Measurements from ENCODE around the gene SLC35A5. TPM values are rescaled to one million over a fixed set of nuclear protein-coding genes. Genes with fewer than 3 reads are reported as not detected.

The SLC35A5 gene
- total RNA-seq, 2 donors from 2014 or later: 39.9 to 43.2 TPM

GRCh38 chr3:112564940-112565305 is 3.1 kb downstream of the SLC35A5 start:
- H3K36me3 Mint-ChIP-seq (ENCODE audit: low read depth): peaks cover 19% of the 10 kb centered on the region
- no peak overlapping the region for H3K27ac ChIP-seq (ENCODE audit: low read depth, low read length)
- no peaks in the 10 kb centered on the region for H3K27me3 Mint-ChIP-seq (ENCODE audit: insufficient read depth)
- H3K4me3 Mint-ChIP-seq: no peak overlapping the region
- H3K4me1 ChIP-seq (ENCODE audit: control insufficient read depth, insufficient read depth, low read length): no peaks in the 10 kb centered on the region
- no peak overlapping the region for H3K4me3 ChIP-seq (ENCODE audit: low read length)
- no peak overlapping the region for H3K27ac Mint-ChIP-seq
- no peaks in the 10 kb centered on the region for H3K9me3 Mint-ChIP-seq
- H3K9ac ChIP-seq (ENCODE audit: extremely low read depth, low read length, poor library complexity, severe bottlenecking): no peak overlapping the region
- H3K9me3 ChIP-seq (ENCODE audit: control insufficient read depth, low read length): no peaks in the 10 kb centered on the region
- no peak for TF ChIP-seq CTCF (conservative IDR thresholded peaks at IDR 0.05)
- H3K36me3 ChIP-seq (ENCODE audit: control insufficient read depth, insufficient read depth, low read length): peaks cover 9% of the 10 kb centered on the region
- DNase-seq: no peak
- H3K27me3 ChIP-seq (ENCODE audit: control insufficient read depth, insufficient read depth, low read length, poor library complexity, severe bottlenecking): no peaks in the 10 kb centered on the region
- H3K4me1 Mint-ChIP-seq: peaks cover 22% of the 10 kb centered on the region

- Histone ChIP-seq H3K27me3 (ENCODE audit: control insufficient read depth, insufficient read depth, low read length, poor library complexity, severe bottlenecking) (no peaks in the 10 kb centered on the region), H3K9ac (ENCODE audit: extremely low read depth, low read length, poor library complexity, severe bottlenecking) (no peak overlapping the region), H3K4me1 (ENCODE audit: control insufficient read depth, insufficient read depth, low read length) (no peaks in the 10 kb centered on the region), H3K4me3 (ENCODE audit: low read length) (no peak overlapping the region), H3K27ac (ENCODE audit: low read depth, low read length) (no peak overlapping the region), H3K9me3 (ENCODE audit: control insufficient read depth, low read length) (no peaks in the 10 kb centered on the region), H3K36me3 (ENCODE audit: control insufficient read depth, insufficient read depth, low read length) (peaks cover 36% of the 10 kb centered on the region)
- no peak for TF ChIP-seq CTCF (conservative IDR thresholded peaks at IDR 0.05)
- WGBS, 2 experiments (ENCODE audit: insufficient coverage in 1 of 2, insufficient read length in 1 of 2): 94 to 100% methylated on average over 2 of the region's 2 CpGs
- H3K4me1 Mint-ChIP-seq: peaks cover 11% of the 10 kb centered on the region
- H3K9me3 Mint-ChIP-seq: no peaks in the 10 kb centered on the region
- DNase-seq: no peak
- no peak overlapping the region for H3K4me3 Mint-ChIP-seq
- H3K36me3 Mint-ChIP-seq (ENCODE audit: low read depth): peaks cover 48% of the 10 kb centered on the region
- no peaks in the 10 kb centered on the region for H3K27me3 Mint-ChIP-seq (ENCODE audit: insufficient read depth)
- H3K27ac Mint-ChIP-seq: no peak overlapping the region
Observed at GRCh38 chr3:112568642-112569041, 6.8 kb downstream of the SLC35A5 start.

DNA sequence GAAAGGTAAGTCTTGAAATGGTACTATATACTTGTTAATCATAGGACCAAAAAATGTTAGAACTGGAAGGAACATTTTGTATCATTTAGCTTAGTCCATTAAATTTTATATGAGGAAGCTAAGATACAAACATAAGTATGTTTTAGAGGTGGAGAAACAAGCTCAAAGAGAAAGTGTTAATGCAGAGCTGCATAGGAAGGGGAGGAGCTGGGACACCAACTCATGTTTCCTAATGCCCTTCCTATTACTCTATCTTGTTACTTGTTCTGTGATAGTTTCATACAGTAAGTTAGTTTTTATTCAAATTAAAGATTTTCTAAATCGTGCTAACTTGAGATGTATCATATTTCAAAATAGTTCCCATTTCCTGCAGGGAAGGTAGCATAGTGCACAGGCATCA is 7.4 kb downstream of the SLC35A5 start:
- no peak overlapping the region for H3K4me3 Mint-ChIP-seq
- H3K4me1 Mint-ChIP-seq: peaks cover 6% of the 10 kb centered on the region
- Histone ChIP-seq H3K4me3 (ENCODE audit: low read length) (no peak overlapping the region), H3K4me1 (ENCODE audit: control insufficient read depth, insufficient read depth, low read length) (no peaks in the 10 kb centered on the region), H3K27me3 (ENCODE audit: control insufficient read depth, insufficient read depth, low read length, poor library complexity, severe bottlenecking) (no peaks in the 10 kb centered on the region), H3K9ac (ENCODE audit: extremely low read depth, low read length, poor library complexity, severe bottlenecking) (no peak overlapping the region), H3K36me3 (ENCODE audit: control insufficient read depth, insufficient read depth, low read length) (peaks cover 41% of the 10 kb centered on the region), H3K27ac (ENCODE audit: low read depth, low read length) (no peak overlapping the region), H3K9me3 (ENCODE audit: control insufficient read depth, low read length) (no peaks in the 10 kb centered on the region)
- peaks cover 50% of the 10 kb centered on the region for H3K36me3 Mint-ChIP-seq (ENCODE audit: low read depth)
- H3K27me3 Mint-ChIP-seq (ENCODE audit: insufficient read depth): no peaks in the 10 kb centered on the region
- H3K27ac Mint-ChIP-seq: no peak overlapping the region
- no peak for TF ChIP-seq CTCF (conservative IDR thresholded peaks at IDR 0.05)
- H3K9me3 Mint-ChIP-seq: no peaks in the 10 kb centered on the region
- 80 to 93% methylated on average over 1 of the region's 1 CpG for WGBS, 2 experiments (ENCODE audit: insufficient coverage in 1 of 2, insufficient read length in 1 of 2)
- DNase-seq: no peak
